ENCODE results near the gene OLIG3. TPM values are rescaled to one million over a fixed set of nuclear protein-coding genes. Genes with fewer than 3 reads are reported as not detected.

Gene OLIG3
- under 1 TPM; 0.35 to 0.41 TPM for total RNA-seq

DNA sequence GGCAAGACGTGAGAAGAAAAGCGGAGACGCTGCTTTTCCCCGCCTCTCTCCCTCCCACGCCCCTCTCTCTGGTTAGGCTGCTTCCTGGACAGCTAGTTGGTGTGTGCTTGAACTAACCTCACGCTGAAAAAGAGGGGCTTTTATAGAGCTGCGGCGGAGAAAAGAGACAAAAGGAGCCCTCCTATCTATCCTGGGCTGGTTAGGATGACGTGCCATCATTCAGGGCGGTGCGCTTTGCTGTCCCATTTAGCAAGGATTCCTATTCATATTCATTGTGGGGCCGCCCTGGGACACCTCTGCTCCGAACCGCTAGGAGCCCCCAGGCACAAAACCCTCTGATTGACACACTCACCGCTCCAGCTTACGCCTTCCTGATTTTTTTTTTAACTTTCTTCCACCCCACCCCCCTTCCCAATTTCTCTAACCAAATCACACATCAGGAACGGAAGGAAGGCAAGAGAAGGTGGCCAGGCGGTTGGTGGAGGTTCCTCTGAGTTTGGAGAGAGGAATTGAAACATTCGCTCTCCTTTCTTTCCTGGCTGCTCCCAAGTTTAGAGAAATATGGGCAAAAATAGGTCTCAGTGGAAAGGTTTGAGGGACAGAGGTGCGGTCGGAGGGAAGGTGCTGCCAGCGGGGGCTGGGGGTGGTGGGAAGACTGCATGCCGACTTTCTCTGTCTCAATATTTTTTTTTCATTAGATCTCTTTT is at the start of gene OLIG3:
TSS of gene OLIG3 (minus strand) at position 114 of the 707 bp plus-strand sequence. CDS start 224 bp downstream, outside the sequence.
- peak within 1 kb of the TSS; percentile 79 to 85 for H3K4me3 Mint-ChIP-seq
- peak; percentile 60 to 69 for DNase-seq
- ATAC-seq (replicated peaks in 1 of 2) = peak; percentile 34 to 44
- H3K27me3 Mint-ChIP-seq (ENCODE audit: low read depth) = peaks cover 99% of the 10 kb centered on the region
- peaks cover 0 to 2% of the 10 kb centered on the region in 2 donors for H3K36me3 Mint-ChIP-seq (ENCODE audit: insufficient read depth in 2 of 2)
- peaks cover 83% of the 10 kb centered on the region for H3K4me1 Mint-ChIP-seq (ENCODE audit: low read depth)
- H3K27ac Mint-ChIP-seq = peak within 1 kb of the TSS; percentile 66
- H3K9me3 Mint-ChIP-seq = no peaks in the 10 kb centered on the region

DNA sequence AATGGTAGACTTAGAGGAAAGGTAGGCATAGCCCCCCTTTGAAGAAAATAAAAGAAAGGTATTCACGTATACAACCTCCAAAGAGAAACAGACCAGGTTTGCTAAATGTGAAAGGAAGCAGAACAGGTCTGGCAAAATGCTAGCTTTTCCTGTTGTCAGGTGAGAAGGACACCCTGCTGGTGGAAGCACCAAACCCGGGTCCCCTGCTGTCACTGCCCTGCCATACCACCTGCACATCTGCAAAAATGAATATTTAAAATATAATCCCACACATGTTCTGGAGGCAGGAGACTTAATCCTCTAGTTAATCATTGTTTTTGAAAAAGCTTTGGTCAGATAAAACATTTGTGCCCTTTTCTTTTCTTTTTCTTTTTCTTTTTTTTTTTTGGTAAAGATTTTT is 48.9 kb upstream of the OLIG3 start:
- peaks cover under 1 to 3% of the 10 kb centered on the region in 2 donors for H3K9me3 Mint-ChIP-seq
- H3K27ac Mint-ChIP-seq = no peak overlapping the region
- peaks cover 20% of the 10 kb centered on the region for H3K4me1 Mint-ChIP-seq (ENCODE audit: low read depth)
- no peak for DNase-seq
- H3K36me3 Mint-ChIP-seq (ENCODE audit: insufficient read depth in 2 of 2) = no peaks in the 10 kb centered on the region
- peak in 1 of 2 donors; percentile 7 for ATAC-seq (replicated peaks in 1 of 2)
- no peaks in the 10 kb centered on the region for H3K27me3 Mint-ChIP-seq (ENCODE audit: low read depth)
- no peak overlapping the region for H3K4me3 Mint-ChIP-seq

DNA sequence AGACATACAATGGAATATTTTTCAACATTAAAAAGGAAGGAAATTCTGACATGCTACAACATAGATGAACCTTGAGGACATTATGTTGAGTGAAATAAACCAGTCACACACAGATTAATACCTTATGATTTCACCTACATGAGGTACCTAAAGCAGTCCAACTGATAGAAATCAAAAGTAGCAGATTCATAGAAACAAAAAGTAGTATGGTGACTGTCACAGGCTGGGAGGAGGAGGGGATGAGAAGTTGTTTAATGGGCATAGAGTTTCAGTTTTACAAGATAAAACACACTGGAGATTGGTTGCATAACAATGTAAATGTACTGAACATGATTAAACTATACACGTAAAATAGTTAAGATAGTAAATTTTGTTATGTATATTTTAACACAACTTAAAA is 48.5 kb upstream of the OLIG3 start:
- H3K27ac Mint-ChIP-seq = no peak overlapping the region
- H3K4me3 Mint-ChIP-seq = peak overlapping the region in 1 of 2 donors; percentile 1
- no peaks in the 10 kb centered on the region for H3K27me3 Mint-ChIP-seq (ENCODE audit: low read depth)
- H3K9me3 Mint-ChIP-seq = peaks cover 0 to 3% of the 10 kb centered on the region in 2 donors
- H3K4me1 Mint-ChIP-seq (ENCODE audit: low read depth) = peaks cover 20% of the 10 kb centered on the region
- ATAC-seq (replicated peaks in 1 of 2) (peak; percentile 52 to 73), DNase-seq (peak in 1 of 2 donors; percentile 1)
- H3K36me3 Mint-ChIP-seq (ENCODE audit: insufficient read depth in 2 of 2) = no peaks in the 10 kb centered on the region

DNA sequence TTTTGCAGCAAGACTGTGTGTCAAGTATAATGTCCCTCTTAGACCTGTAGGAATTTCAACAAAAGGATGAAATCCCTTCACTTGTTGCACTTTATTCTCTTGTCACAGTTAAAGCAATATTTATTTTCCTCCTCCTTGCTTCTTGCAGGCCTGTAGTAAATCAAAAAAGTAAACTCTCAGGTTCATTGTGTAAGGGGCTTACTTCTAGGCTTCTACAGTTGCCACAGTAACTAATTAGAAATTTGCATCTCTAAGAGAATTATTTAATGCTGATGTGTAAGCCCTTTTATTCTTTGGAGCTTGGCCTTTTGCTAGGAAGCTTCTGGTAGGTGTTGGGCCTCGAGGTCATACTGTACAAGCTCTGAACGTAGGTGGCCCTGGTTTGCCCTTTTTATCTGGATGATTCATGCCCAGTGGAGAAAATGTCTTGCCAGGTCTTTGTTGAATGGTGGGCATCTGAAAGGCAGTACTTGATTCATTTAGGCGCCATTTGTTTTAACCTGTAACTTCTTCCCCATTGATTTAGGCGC is 47.4 kb upstream of the OLIG3 start:
- Mint-ChIP-seq H3K4me3 (no peak overlapping the region), H3K27me3 (ENCODE audit: low read depth) (no peaks in the 10 kb centered on the region)
- no peak for ATAC-seq (replicated peaks in 1 of 2)

DNA sequence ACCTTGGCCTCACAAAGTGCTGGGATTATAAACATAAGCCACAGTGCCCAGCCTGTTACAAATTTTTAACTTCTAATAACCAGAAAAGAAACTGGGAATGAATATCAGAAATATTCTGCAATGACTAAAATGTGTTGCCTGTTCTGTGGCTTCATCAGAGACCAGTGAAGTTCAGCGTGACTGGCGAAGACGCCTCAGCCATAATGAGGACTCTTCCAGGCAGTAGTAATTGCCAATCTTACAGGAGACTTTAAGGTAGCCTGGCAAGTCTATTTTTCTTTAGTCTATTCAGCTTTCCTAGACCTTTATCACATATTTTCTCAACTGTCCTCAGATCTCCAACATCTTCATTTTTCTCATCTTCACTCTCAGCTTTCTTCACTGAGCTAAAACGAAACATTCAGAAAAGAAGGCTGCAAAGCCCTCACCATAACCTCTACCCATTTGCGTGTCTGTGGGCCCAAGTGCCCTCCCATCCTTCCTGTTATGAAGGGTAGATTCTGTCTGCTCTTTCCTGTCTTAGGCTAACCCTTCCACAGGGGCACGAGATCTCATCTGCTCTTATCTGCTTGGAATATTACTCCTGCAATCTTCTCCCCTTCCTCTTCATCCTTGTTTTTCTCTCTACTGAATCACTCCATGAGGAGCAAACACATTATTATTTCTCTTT is 42.0 kb upstream of the OLIG3 start:
- ATAC-seq (replicated peaks in 1 of 2) = peak; percentile 99
- Mint-ChIP-seq H3K36me3 (ENCODE audit: insufficient read depth in 2 of 2) (no peaks in the 10 kb centered on the region), H3K9me3 (no peaks in the 10 kb centered on the region), H3K4me3 (no peak overlapping the region), H3K27me3 (ENCODE audit: low read depth) (peaks cover 5% of the 10 kb centered on the region), H3K4me1 (ENCODE audit: low read depth) (no peaks in the 10 kb centered on the region), H3K27ac (no peak overlapping the region)
- peak; percentile 52 to 53 for DNase-seq

More for the DNA sequence above, 47.4 kb upstream of the OLIG3 start:
- Mint-ChIP-seq H3K36me3 (ENCODE audit: insufficient read depth in 2 of 2) (no peaks in the 10 kb centered on the region), H3K4me1 (ENCODE audit: low read depth) (peaks cover 20% of the 10 kb centered on the region), H3K27ac (no peak overlapping the region), H3K9me3 (peaks cover 0 to 3% of the 10 kb centered on the region in 2 donors)
- DNase-seq = no peak

DNA sequence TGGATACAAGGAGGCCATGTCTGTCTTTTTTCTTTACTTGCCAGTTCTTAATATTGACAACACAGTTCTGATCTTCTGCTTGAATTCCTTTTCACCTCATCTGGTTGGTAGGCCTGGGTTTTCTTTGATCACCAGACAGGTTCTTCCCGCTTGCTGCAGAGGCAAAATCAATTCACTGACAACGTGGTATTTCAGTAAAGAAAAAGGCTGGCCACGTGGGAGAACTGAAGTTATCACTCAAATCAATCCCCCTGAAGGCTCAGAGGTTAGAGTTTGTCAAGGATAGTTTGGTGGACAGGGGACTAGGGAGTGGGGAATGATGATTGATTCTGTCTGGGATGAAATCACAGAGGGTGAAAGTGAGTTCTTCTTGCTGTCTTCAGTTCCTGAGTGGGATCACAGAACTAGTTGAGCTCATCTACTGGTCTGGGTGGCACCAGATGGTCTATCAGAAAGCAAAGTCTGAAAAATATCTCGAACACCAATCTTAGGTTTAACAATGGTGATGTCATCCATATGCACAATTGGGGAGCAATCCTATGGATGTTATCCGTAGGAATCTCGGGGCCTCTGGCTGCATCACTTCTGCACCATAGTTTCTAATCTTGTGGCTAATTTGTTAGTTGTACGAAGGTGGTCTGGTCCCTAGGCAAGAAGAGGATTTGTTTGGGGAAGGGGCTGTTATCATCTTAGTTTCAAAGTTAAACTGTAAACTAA is 37.3 kb upstream of the OLIG3 start:
- ATAC-seq (replicated peaks in 1 of 2) = no peak
- Mint-ChIP-seq H3K36me3 (ENCODE audit: insufficient read depth in 2 of 2) (peaks cover 2% of the 10 kb centered on the region in 2 donors), H3K4me1 (ENCODE audit: low read depth) (no peaks in the 10 kb centered on the region), H3K27me3 (ENCODE audit: low read depth) (peaks cover 9% of the 10 kb centered on the region), H3K9me3 (peaks cover under 1% of the 10 kb centered on the region in 2 donors), H3K4me3 (no peak overlapping the region), H3K27ac (no peak overlapping the region)
- no peak for DNase-seq

DNA sequence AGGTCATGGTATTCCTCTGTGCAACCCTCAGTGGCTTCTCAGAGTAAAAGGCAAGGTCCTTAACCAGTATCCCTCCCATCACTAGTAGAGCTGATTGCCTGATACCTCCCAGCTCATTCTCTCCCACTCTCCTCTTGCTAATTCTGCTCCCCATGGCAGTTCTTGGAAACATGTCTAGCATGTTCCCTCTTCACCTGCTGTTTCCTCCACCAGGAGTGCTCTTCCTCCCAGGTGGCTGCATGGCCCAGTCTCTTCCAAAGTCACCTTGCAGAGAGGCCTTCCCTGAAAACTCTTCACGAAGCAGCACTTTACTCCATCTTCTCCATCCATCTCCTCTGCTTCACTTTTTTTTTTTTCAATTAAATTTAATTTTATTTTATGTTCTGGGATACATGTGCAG is 36.2 kb upstream of the OLIG3 start:
- no peaks in the 10 kb centered on the region for H3K4me1 Mint-ChIP-seq (ENCODE audit: low read depth)
- DNase-seq (no peak), ATAC-seq (replicated peaks in 1 of 2) (no peak)
- peaks cover 9% of the 10 kb centered on the region for H3K27me3 Mint-ChIP-seq (ENCODE audit: low read depth)
- H3K9me3 Mint-ChIP-seq = peaks cover 5 to 6% of the 10 kb centered on the region in 2 donors
- H3K27ac Mint-ChIP-seq = no peak overlapping the region
- H3K36me3 Mint-ChIP-seq (ENCODE audit: insufficient read depth in 2 of 2) = peaks cover 2 to 8% of the 10 kb centered on the region in 2 donors
- H3K4me3 Mint-ChIP-seq = no peak overlapping the region

DNA sequence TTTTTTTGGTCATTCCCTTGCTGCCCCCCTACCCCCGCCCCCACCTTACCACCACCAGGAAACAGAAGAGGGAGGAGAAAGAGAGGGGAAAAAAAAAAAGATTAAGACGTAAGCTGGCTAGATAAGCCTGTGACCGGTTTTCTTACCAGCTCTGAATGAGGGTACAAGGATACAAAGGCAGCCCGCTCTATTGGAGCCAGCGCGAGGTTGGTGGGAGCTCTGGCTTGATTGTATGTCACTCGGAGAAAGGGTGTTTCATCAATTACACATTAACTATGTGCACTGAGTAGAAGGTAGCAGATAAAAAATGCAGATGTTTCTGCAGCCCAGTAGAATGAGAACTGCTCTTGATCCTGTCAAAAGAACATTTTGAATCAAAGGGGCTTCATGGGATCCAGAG is 28.6 kb upstream of the OLIG3 start:
- H3K4me1 Mint-ChIP-seq (ENCODE audit: low read depth) = peaks cover 10% of the 10 kb centered on the region
- no peak for ATAC-seq (replicated peaks in 1 of 2)
- no peak for DNase-seq
- peaks cover 6 to 8% of the 10 kb centered on the region in 2 donors for H3K9me3 Mint-ChIP-seq
- H3K27me3 Mint-ChIP-seq (ENCODE audit: low read depth) = peaks cover 33% of the 10 kb centered on the region
- H3K4me3 Mint-ChIP-seq = no peak overlapping the region
- peaks cover 0 to 6% of the 10 kb centered on the region in 2 donors for H3K36me3 Mint-ChIP-seq (ENCODE audit: insufficient read depth in 2 of 2)
- H3K27ac Mint-ChIP-seq = no peak overlapping the region

DNA sequence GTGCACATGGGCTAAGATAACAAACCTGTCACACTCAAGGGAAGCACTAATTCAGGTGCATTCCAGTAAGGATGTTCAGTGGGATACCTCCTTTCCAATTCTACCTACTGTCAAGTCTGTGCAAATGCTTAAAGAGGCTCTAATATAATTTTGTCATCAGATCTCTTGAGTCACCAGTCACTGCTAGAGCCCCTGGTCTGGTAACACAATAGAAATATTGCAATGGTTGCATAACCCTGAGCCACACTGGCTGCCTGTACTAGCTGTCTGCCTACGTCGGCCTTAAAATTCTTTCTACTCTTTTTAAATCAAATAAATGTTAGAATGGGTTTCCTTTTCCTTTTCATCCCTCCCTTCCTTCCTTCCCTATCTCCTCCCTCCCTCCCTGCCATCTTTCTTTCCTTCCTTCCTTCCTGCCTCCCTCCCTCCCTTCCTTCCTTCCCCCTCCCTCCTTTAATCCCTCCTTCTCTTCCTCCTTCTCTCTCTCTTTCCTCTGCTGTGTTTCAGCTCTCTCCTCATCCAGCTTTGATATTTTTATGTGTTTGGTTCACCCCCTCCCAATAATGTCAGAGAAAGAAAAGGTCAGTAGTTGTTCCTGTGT is 28.1 kb upstream of the OLIG3 start:
- no peak overlapping the region for H3K27ac Mint-ChIP-seq
- peaks cover 10% of the 10 kb centered on the region for H3K4me1 Mint-ChIP-seq (ENCODE audit: low read depth)
- no peak overlapping the region for H3K4me3 Mint-ChIP-seq
- H3K27me3 Mint-ChIP-seq (ENCODE audit: low read depth) = peaks cover 39% of the 10 kb centered on the region
- peaks cover 0 to 6% of the 10 kb centered on the region in 2 donors for H3K36me3 Mint-ChIP-seq (ENCODE audit: insufficient read depth in 2 of 2)
- DNase-seq (no peak), ATAC-seq (replicated peaks in 1 of 2) (no peak)
- peaks cover 6 to 8% of the 10 kb centered on the region in 2 donors for H3K9me3 Mint-ChIP-seq

DNA sequence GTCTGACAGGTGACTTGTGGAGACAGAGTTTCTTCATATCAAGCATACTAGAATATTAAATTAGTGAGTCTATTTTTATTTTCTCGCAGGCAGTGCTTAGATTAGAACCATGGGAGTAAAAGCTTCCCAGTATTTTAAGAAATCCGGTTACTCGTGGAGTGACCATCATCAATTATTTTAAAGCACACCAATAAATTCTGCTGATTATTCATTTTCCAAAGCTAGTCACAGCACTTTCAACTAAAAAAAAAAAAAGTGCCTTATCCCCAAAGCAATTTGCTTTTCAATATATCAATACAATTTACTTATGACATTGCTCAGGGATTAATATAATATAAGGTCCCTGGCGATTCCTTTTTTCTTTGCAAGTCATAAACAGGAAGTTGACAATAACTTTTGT is 26.3 kb upstream of the OLIG3 start:
- DNase-seq = no peak
- H3K27ac Mint-ChIP-seq = no peak overlapping the region
- peaks cover 10% of the 10 kb centered on the region for H3K4me1 Mint-ChIP-seq (ENCODE audit: low read depth)
- no peak for ATAC-seq (replicated peaks in 1 of 2)
- H3K27me3 Mint-ChIP-seq (ENCODE audit: low read depth) = peaks cover 56% of the 10 kb centered on the region
- peaks cover 0 to 2% of the 10 kb centered on the region in 2 donors for H3K9me3 Mint-ChIP-seq
- H3K4me3 Mint-ChIP-seq = no peak overlapping the region
- no peaks in the 10 kb centered on the region for H3K36me3 Mint-ChIP-seq (ENCODE audit: insufficient read depth in 2 of 2)

DNA sequence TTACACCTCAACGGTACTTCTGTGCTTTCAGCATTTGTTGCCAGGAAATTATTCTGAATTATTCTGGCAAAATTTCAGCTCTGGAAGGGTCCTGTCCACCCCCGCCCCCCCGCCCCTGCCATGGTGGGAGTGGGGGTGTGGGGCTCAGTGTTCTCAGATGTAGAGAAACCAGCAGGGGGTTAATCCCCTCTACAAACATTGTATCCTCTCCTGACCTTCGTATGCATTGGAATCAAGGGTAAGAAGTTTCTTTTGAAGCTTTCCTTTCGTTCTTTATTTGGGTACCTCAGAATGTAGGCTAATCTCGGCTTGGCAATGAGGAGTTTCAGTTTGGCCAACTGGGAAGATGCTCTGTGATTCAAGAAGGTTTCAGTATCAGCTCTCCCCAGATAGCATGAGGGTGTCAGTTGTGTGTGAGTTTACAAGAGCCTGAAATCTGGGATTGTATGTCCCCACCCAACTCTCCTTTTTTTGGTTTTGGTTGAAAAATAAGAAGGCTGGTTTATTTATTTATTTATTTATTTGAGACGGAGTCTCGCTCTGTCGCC is 25.5 kb upstream of the OLIG3 start:
- Mint-ChIP-seq H3K9me3 (no peaks in the 10 kb centered on the region), H3K4me1 (ENCODE audit: low read depth) (peaks cover 10% of the 10 kb centered on the region), H3K27ac (no peak overlapping the region), H3K4me3 (no peak overlapping the region), H3K27me3 (ENCODE audit: low read depth) (peaks cover 64% of the 10 kb centered on the region), H3K36me3 (ENCODE audit: insufficient read depth in 2 of 2) (no peaks in the 10 kb centered on the region)
- no peak for ATAC-seq (replicated peaks in 1 of 2)
- DNase-seq = no peak

DNA sequence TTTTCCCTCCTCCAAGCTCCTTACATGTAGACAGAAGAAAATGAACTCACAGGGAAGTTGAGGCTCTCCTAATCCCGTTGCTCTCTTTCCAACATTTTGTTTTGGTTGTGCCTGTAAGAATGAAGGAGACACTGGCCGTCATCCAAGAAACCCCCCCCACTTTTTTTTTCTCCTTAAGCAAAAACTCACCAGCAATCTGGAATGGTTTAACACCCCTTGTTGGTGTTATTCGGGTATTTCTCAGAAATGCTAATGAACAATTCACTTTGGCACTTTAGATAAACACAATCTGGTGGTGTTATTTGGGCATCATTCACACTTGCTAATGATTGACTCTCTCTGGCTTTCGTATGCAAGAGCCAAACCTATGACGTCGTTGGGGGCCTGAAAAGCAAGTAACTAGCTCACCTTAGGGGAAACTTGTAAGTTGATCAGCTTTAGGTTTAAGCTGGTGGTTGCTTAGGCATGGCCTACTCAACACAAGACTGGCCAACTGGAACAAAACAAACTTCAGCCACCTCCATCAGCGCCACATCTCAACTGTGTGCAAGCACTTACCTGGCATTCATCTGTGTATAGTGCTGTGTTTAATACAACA is 24.3 kb upstream of the OLIG3 start:
- no peak for DNase-seq
- Mint-ChIP-seq H3K36me3 (ENCODE audit: insufficient read depth in 2 of 2) (no peaks in the 10 kb centered on the region), H3K27me3 (ENCODE audit: low read depth) (peaks cover 72% of the 10 kb centered on the region), H3K4me3 (no peak overlapping the region), H3K4me1 (ENCODE audit: low read depth) (peaks cover 10% of the 10 kb centered on the region), H3K9me3 (no peaks in the 10 kb centered on the region), H3K27ac (no peak overlapping the region)
- ATAC-seq (replicated peaks in 1 of 2) = no peak

Data from activated T-cell treated with anti-CD3 and anti-CD28 coated beads, Interleukin-2, amount 50 U/mL, for 72 hours (primary cell).